ENCODE results near the gene ZNF564. TPM values are rescaled to one million over a fixed set of nuclear protein-coding genes. Genes with fewer than 3 reads are reported as not detected.
"Not testable (repeated sequence)": the region's sequence is repeated elsewhere in the genome, so short reads cannot be mapped to it uniquely, and the experiment has no call there.

The ZNF564 gene
- total and polyA plus RNA-seq, 2 donors (not counting 3 experiments of a cell fraction or from before 2014, with no cell fraction given) = 1.5 to 6.5 TPM

DNA sequence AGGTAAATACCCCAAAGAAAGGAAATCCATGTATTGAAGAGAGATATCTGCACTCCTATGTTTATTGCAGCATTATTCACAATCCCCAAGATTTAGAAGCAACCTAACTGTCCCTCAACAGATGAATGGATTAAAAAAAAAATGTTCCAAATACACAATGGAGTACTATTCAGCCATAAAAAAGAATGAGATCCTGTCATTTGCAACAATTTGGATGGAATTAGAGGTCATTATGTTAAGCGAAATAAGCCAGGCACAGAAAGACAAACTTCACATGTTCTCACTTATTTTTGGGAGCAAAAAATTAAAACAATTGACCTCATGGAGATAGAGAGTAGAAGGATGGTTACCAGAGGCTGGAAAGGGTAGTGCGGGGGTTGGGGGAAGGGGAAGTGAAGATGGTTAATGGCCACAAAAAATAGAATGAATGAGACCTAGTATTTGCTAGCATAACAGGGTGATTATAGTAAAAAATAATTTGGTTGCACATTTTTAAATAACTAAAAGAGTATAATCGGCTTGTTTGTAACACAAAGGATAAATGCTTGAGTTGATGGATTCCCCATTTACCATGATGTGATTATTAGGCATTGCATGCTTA lies 56.9 kb downstream of the ZNF564 start:
- intact Hi-C loops (cut with micrococcal nuclease) = no loop called here
- Histone ChIP-seq H3K9me1 (replicated peaks; ENCODE audit: control insufficient read depth, extremely low read depth, insufficient read depth, low read length) (no peaks in the 10 kb centered on the region), H3K4me1 (ENCODE audit: control insufficient read depth, extremely low read depth, insufficient read depth, low read length) (peaks cover 5% of the 10 kb centered on the region), H4K20me1 (replicated peaks; ENCODE audit: control insufficient read depth, extremely low read depth, insufficient read depth, low read length) (no peaks in the 10 kb centered on the region), H3K9me3 (replicated peaks; ENCODE audit: control insufficient read depth, insufficient read depth, low read length) (no peaks in the 10 kb centered on the region), H3K9ac (replicated peaks; ENCODE audit: extremely low read depth, insufficient read depth, low read length) (no peak overlapping the region), H2AFZ (ENCODE audit: low read depth, low read length) (no peak overlapping the region), H3K4me2 (ENCODE audit: insufficient read depth, low read length) (no peak overlapping the region), H3K79me2 (ENCODE audit: control insufficient read depth, insufficient read depth, low read length) (no peaks in the 10 kb centered on the region), H3K27me3 (ENCODE audit: control insufficient read depth in 2 of 2, insufficient read depth in 2 of 2, low read length in 2 of 2) (no peaks in the 10 kb centered on the region), H3K4me3 (replicated peaks in 1 of 3; ENCODE audit: insufficient read depth in 1 of 3, low read depth in 1 of 3, low read length in 3 of 3) (no peak overlapping the region), H3K27ac (ENCODE audit: insufficient read depth, low read depth, low read length) (no peak overlapping the region), H3K36me3 (ENCODE audit: control insufficient read depth in 2 of 2, extremely low read depth in 1 of 2, insufficient read depth in 2 of 2, low read length in 2 of 2) (no peaks in the 10 kb centered on the region)
- POLR2A ChIA-PET = no interaction called here
- no peak for DNase-seq (ENCODE audit: low read depth, low spot score)
- CTCF ChIA-PET = interaction anchor here (1.6 kb wide), 1 partner anchor 178 kb away, joined by 3 read pairs; no protein-coding TSS in a partner anchor
- TF ChIP-seq POLR2A (IDR thresholded peaks at IDR 0.05; ENCODE audit: low read depth, low read length) = no peak
- TF ChIP-seq, protein P1, sequence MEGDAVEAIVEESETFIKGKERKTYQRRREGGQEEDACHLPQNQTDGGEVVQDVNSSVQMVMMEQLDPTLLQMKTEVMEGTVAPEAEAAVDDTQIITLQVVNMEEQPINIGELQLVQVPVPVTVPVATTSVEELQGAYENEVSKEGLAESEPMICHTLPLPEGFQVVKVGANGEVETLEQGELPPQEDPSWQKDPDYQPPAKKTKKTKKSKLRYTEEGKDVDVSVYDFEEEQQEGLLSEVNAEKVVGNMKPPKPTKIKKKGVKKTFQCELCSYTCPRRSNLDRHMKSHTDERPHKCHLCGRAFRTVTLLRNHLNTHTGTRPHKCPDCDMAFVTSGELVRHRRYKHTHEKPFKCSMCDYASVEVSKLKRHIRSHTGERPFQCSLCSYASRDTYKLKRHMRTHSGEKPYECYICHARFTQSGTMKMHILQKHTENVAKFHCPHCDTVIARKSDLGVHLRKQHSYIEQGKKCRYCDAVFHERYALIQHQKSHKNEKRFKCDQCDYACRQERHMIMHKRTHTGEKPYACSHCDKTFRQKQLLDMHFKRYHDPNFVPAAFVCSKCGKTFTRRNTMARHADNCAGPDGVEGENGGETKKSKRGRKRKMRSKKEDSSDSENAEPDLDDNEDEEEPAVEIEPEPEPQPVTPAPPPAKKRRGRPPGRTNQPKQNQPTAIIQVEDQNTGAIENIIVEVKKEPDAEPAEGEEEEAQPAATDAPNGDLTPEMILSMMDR (IDR thresholded peaks at IDR 0.05; ENCODE audit: extremely low read depth in 1 of 2, insufficient read depth in 1 of 2, low read depth in 1 of 2, low read length in 2 of 2) = no peak
- TF ChIP-seq FOS (IDR thresholded peaks at IDR 0.05; ENCODE audit: borderline replicate concordance, insufficient read depth, low read length) = no peak
- TF ChIP-seq, protein P2, sequence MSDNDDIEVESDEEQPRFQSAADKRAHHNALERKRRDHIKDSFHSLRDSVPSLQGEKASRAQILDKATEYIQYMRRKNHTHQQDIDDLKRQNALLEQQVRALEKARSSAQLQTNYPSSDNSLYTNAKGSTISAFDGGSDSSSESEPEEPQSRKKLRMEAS (IDR thresholded peaks at IDR 0.05; ENCODE audit: insufficient read depth, insufficient read length) = no peak
- TF ChIP-seq MYC (IDR thresholded peaks at IDR 0.05; ENCODE audit: low read depth, low read length) = no peak
- no peak for TF ChIP-seq POLR2AphosphoS5 (IDR thresholded peaks at IDR 0.05; ENCODE audit: insufficient read depth, low read depth, low read length)
- no peak for TF ChIP-seq EZH2 (IDR thresholded peaks at IDR 0.05; ENCODE audit: borderline replicate concordance, low read depth, low read length, severe bottlenecking)
- no peak for TF ChIP-seq JUN (IDR thresholded peaks at IDR 0.05; ENCODE audit: borderline replicate concordance, insufficient read depth, insufficient read length, low read depth)
- no peak for TF ChIP-seq GATA2 (IDR thresholded peaks at IDR 0.05; ENCODE audit: insufficient read depth, insufficient read length, low read depth, low read length)
- BruUV-seq (replicated peaks) = no TSS peak
- dilution Hi-C loops (cut with MboI; ENCODE audit: extremely low pct_ligation_motif_present, low sequenced_read_pairs) = no loop called here
- no peak for FAIRE-seq

- H3K4me2 ChIP-seq (ENCODE audit: insufficient read depth, low read length); H2AFZ ChIP-seq (ENCODE audit: low read depth, low read length); POLR2A ChIA-PET; H4K20me1 ChIP-seq (replicated peaks; ENCODE audit: control insufficient read depth, extremely low read depth, insufficient read depth, low read length); H3K79me2 ChIP-seq (ENCODE audit: control insufficient read depth, insufficient read depth, low read length); H3K36me3 ChIP-seq (ENCODE audit: control insufficient read depth in 2 of 2, extremely low read depth in 1 of 2, insufficient read depth in 2 of 2, low read length in 2 of 2); H3K9me3 ChIP-seq (replicated peaks; ENCODE audit: control insufficient read depth, insufficient read depth, low read length); BruUV-seq (replicated peaks); dilution Hi-C loops (cut with MboI; ENCODE audit: extremely low pct_ligation_motif_present, low sequenced_read_pairs); H3K27ac ChIP-seq (ENCODE audit: insufficient read depth, low read depth, low read length); FAIRE-seq; H3K4me3 ChIP-seq (replicated peaks in 1 of 3; ENCODE audit: insufficient read depth in 1 of 3, low read depth in 1 of 3, low read length in 3 of 3); CTCF ChIA-PET; H3K27me3 ChIP-seq (ENCODE audit: control insufficient read depth in 2 of 2, insufficient read depth in 2 of 2, low read length in 2 of 2); intact Hi-C loops (cut with micrococcal nuclease); DNase-seq (ENCODE audit: low read depth, low spot score); H3K4me1 ChIP-seq (ENCODE audit: control insufficient read depth, extremely low read depth, insufficient read depth, low read length); H3K9me1 ChIP-seq (replicated peaks; ENCODE audit: control insufficient read depth, extremely low read depth, insufficient read depth, low read length); H3K9ac ChIP-seq (replicated peaks; ENCODE audit: extremely low read depth, insufficient read depth, low read length): not testable (repeated sequence)
These were observed 65.0 kb downstream of the ZNF564 start for GRCh38 chr19:12486265-12486783.

All from endothelial cell of umbilical vein (primary cell).